Stomach (tissue), 9 donors: Measurements from ENCODE around the gene POLL. TPM values are rescaled to one million over a fixed set of nuclear protein-coding genes. Genes with fewer than 3 reads are reported as not detected.

Experiments used
- DNase-seq, 2 donors: peaks; one replicate each; pipeline versions ENCODE4 v3.0.0 to v3.0.0-alpha.2; 2013 to 2019
- H3K27ac ChIP-seq, 5 donors: fragments of 200-600 bp in 4 of 5; sonication (generic) in 4 of 5; one replicate each; pipeline ENCODE4 v1.5.1; 2013 to 2019; ENCODE audit warnings: mild to moderate bottlenecking in 1 of 5, moderate library complexity in 1 of 5
- H3K27me3 ChIP-seq, 3 donors: fragments of 200-600 bp; sonication (generic); one replicate each; pipeline ENCODE4 v1.5.1; 2017 to 2019; ENCODE audit warnings: mixed run types in 1 of 3
- H3K36me3 ChIP-seq, 4 donors: fragments of 200-600 bp; sonication (generic); 1 replicate in 3 of 4; 2 replicates in 1 of 4; pipeline ENCODE4 v1.5.1; 2016 to 2019
- H3K4me1 ChIP-seq, 4 donors: fragments of 200-600 bp; sonication (generic); one replicate each; pipeline ENCODE4 v1.5.1; 2016 to 2019
- H3K4me3 ChIP-seq, 4 donors: fragments of 200-600 bp; sonication (generic) in 3 of 4; one replicate each; pipeline ENCODE4 v1.5.1; 2016 to 2019; ENCODE audit warnings: mild to moderate bottlenecking in 1 of 4
- H3K9me3 ChIP-seq, 4 donors: fragments of 200-600 bp; sonication (generic); one replicate each; pipeline ENCODE4 v1.5.1; 2016 to 2019
- CTCF ChIP-seq, 7 experiments: fragments of 450-650 bp in 4 of 7; fragments of 200-600 bp in 3 of 7; sonication (generic) in 3 of 7; IDR thresholded peaks; one replicate each; pipeline ENCODE4 v1.5.1; 2016 to 2019; ENCODE audit warnings: antibody characterized with exemption in 7 of 7, control low read depth in 2 of 7, mild to moderate bottlenecking in 1 of 7
- EP300 ChIP-seq: sonication (generic); formaldehyde crosslinking; IDR thresholded peaks from one replicate; pipeline ENCODE4 v1.6.1; 2017; ENCODE audit warnings: antibody characterized with exemption
- POLR2A ChIP-seq, 4 donors: fragments of 450-650 bp; IDR thresholded peaks; one replicate each; pipeline ENCODE4 v1.6.1; 2016; ENCODE audit warnings: antibody characterized with exemption in 4 of 4, control low read depth in 2 of 4, mild to moderate bottlenecking in 1 of 4, moderate library complexity in 1 of 4
- POLR2AphosphoS5 ChIP-seq, 3 donors: sonication (generic); formaldehyde crosslinking; IDR thresholded peaks; one replicate each; pipeline ENCODE4 v1.6.1; 2016; ENCODE audit warnings: antibody characterized with exemption in 3 of 3
- WGBS, 5 donors: extraction: QIAGEN DNeasy Blood & Tissue Kit in 3 of 5; methylation state at CpG; one replicate each; pipeline versions ENCODE4 v1.1.5 to v1.1.7; 2013 to 2018; 5-methylcytosine and 5-hydroxymethylcytosine counted together
- intact Hi-C: fragments of 100-400 bp; cut with DNase I; formaldehyde crosslinking; loops from one replicate; pipeline ENCODE4 v1.15.1; 2023; ENCODE audit warnings: low total_unique reads
- polyA plus RNA-seq, 3 donors: library from polyadenylated mRNA; stranded (reverse); fragments of 200-250 nt; gene quantifications; one replicate each; pipeline ENCODE4 v1.2.3, GENCODE V29; 2013
- small RNA-seq, 4 donors: library from RNA; depleted of rRNA; stranded (forward); fragments of <200 nt; gene quantifications; one replicate each; pipeline ENCODE3, GENCODE V24; 2016
- total RNA-seq, 5 donors: library from RNA; depleted of rRNA; stranded (reverse); fragments of >200 nt; gene quantifications; one replicate each; pipeline versions ENCODE4 v1.1.0 to v1.2.3, GENCODE V29; 2014 to 2016
- donor health status: healthy with polysubstance abuse.
- donor health status: Bipolar disorder and iron deficiency.
- donor health status: healthy.

The POLL gene
- total and polyA plus RNA-seq, 8 donors, result 12.9 to 122 (median 34.2) TPM

GRCh38 chr10:101536800-101537199 is 51.3 kb downstream of the POLL start:
- TF ChIP-seq POLR2A (IDR thresholded peaks at IDR 0.05) (no peak), POLR2AphosphoS5 (IDR thresholded peaks at IDR 0.05) (no peak), CTCF (IDR thresholded peaks at IDR 0.05) (peak in 2 of 7 experiments; percentile 25 to 31)
- no peak overlapping the region for H3K27ac ChIP-seq
- no peak overlapping the region for H3K4me3 ChIP-seq
- DNase-seq, result no peak
- intact Hi-C loops, result no loop called here
- H3K27me3 ChIP-seq, result no peaks in the 10 kb centered on the region
- no peaks in the 10 kb centered on the region for H3K9me3 ChIP-seq
- H3K4me1 ChIP-seq, result no peaks in the 10 kb centered on the region
- H3K36me3 ChIP-seq, result peaks cover 12 to 60% (median 57%) of the 10 kb centered on the region in 4 donors

DNA sequence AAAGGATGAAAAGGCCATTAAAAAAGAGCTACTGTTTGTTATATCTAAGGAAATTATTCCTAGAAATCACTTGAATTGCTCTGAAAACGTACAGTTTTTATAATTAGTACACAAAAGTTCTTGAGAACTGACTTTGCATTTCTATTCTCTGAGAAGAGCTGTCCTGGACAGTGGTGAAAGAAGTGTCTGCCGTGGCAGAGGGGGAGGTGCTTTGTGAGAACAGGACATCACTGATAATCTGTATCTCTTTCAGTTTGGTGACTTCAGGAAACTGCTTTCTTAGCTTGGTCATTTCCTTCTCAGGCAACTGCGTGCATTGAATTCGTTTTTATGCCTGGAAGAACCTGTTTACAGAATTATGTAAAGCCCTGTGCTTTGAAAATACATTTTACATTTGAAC is 52.1 kb downstream of the POLL start:
- Histone ChIP-seq H3K27ac (no peak overlapping the region), H3K4me3 (no peak overlapping the region), H3K27me3 (no peaks in the 10 kb centered on the region), H3K4me1 (no peaks in the 10 kb centered on the region), H3K9me3 (no peaks in the 10 kb centered on the region), H3K36me3 (peaks cover 12 to 68% (median 57%) of the 10 kb centered on the region in 4 donors)
- 66 to 83% (median 76%) methylated on average over 4 of the region's 4 CpGs for WGBS, 5 donors
- intact Hi-C loops, result no loop called here
- no peak for DNase-seq
- TF ChIP-seq EP300, result no peak
- no peak for TF ChIP-seq POLR2AphosphoS5 (IDR thresholded peaks at IDR 0.05)
- no peak for TF ChIP-seq CTCF (IDR thresholded peaks at IDR 0.05)
- TF ChIP-seq POLR2A (IDR thresholded peaks at IDR 0.05), result no peak

- 38 to 58% (median 46%) methylated on average over 4 of the region's 4 CpGs for WGBS, 5 donors
Observed at GRCh38 chr10:101529725-101530553, 58.1 kb downstream of the POLL start.

GRCh38 chr10:101529207-101529606 is 58.9 kb downstream of the POLL start:
- Histone ChIP-seq H3K4me3 (no peak overlapping the region), H3K27ac (no peak overlapping the region), H3K27me3 (no peaks in the 10 kb centered on the region), H3K9me3 (no peaks in the 10 kb centered on the region), H3K36me3 (peaks cover 4 to 41% (median 33%) of the 10 kb centered on the region in 4 donors), H3K4me1 (peaks cover 0 to 6% (median 0%) of the 10 kb centered on the region in 4 donors)
- WGBS, 5 donors, result 69 to 100% (median 82%) methylated on average over 1 of the region's 1 CpG
- TF ChIP-seq CTCF (IDR thresholded peaks at IDR 0.05), result no peak
- TF ChIP-seq POLR2A (IDR thresholded peaks at IDR 0.05), result no peak
- no peak for TF ChIP-seq EP300
- TF ChIP-seq POLR2AphosphoS5 (IDR thresholded peaks at IDR 0.05), result no peak
- intact Hi-C loops, result no loop called here
- DNase-seq, result no peak

More at GRCh38 chr10:101529725-101530553, 58.1 kb downstream of the POLL start:
- no peak for TF ChIP-seq EP300
- TF ChIP-seq POLR2A (IDR thresholded peaks at IDR 0.05), result no peak
- no peak for TF ChIP-seq CTCF (IDR thresholded peaks at IDR 0.05)
- no peak for TF ChIP-seq POLR2AphosphoS5 (IDR thresholded peaks at IDR 0.05)
- DNase-seq, result peak in 1 of 2 donors; percentile 24
- H3K9me3 ChIP-seq, result no peaks in the 10 kb centered on the region
- H3K27ac ChIP-seq, result no peak overlapping the region
- peaks cover 4 to 48% (median 39%) of the 10 kb centered on the region in 4 donors for H3K36me3 ChIP-seq
- H3K27me3 ChIP-seq, result no peaks in the 10 kb centered on the region
- intact Hi-C loops, result no loop called here
- H3K4me1 ChIP-seq, result peaks cover 0 to 6% (median 0%) of the 10 kb centered on the region in 4 donors
- no peak overlapping the region for H3K4me3 ChIP-seq

Small RNA genes lying within 50 kb of the gene (small RNA-seq; reads per million reads assigned to genes)
- 0 reads per million in 4 donors for gene MIR3158-1
- 0 reads per million in 4 donors for gene RNU6-1165P

Other genes starting within 250 kb of the POLL start
- gene BTRC, start 234.1 kb downstream of the POLL start, total RNA-seq, result 10 to 100 TPM in 1 of 5 donors, 1 to 10 TPM in 4; 3.5 to 14.5 (median 5.3) TPM
- gene BTRC, start 234.1 kb downstream of the POLL start, polyA plus RNA-seq, result 1 to 10 TPM; 3.9 to 4.9 (median 4.1) TPM
- 10 to 100 TPM in 4 of 5 donors, 1 to 10 TPM in 1; 6.7 to 86.6 (median 18.7) TPM for gene DPCD, start 64 bp upstream of the POLL start, total RNA-seq
- 10 to 100 TPM; 16.7 to 27.3 (median 23.6) TPM for gene DPCD, start 64 bp upstream of the POLL start, polyA plus RNA-seq
- 10 to 100 TPM; 39.1 to 95.3 (median 39.7) TPM for gene FBXW4, start 106.9 kb upstream of the POLL start, total RNA-seq
- 10 to 100 TPM; 36.6 to 46.4 (median 45.4) TPM for gene FBXW4, start 106.9 kb upstream of the POLL start, polyA plus RNA-seq
- not detected for gene FGF8, start 187.9 kb upstream of the POLL start, total RNA-seq
- gene FGF8, start 187.9 kb upstream of the POLL start, polyA plus RNA-seq, result not detected
- gene NPM3, start 195.2 kb upstream of the POLL start, total RNA-seq, result 10 to 100 TPM in 3 of 5 donors, 1 to 10 TPM in 1, not detected in 1; 2.3 to 68.1 (median 32.6) TPM
- 10 to 100 TPM; 22.0 to 30.2 (median 26.0) TPM for gene NPM3, start 195.2 kb upstream of the POLL start, polyA plus RNA-seq
- 100 to 1,000 TPM; 123 to 312 (median 233) TPM for gene OGA, start 230.2 kb upstream of the POLL start, total RNA-seq
- 10 to 100 TPM; 18.9 to 41.7 (median 28.0) TPM for gene OGA, start 230.2 kb upstream of the POLL start, polyA plus RNA-seq